WTC11 (cell line): Measurements from ENCODE around the gene NOB1. TPM values are rescaled to one million over a fixed set of nuclear protein-coding genes. Genes with fewer than 3 reads are reported as not detected.

ENCODE experiments used
- ATAC-seq: fragments of 200-7000 bp; cut with Tn5 transposase; 2 replicates; pipeline ENCODE4 v1.10.0; 2021; ENCODE audit warnings: mild to moderate bottlenecking, moderate library complexity
- CTCF ChIA-PET: fragments of 300-600 bp; sonication (Branson Sonifier 250); formaldehyde crosslinking; loops from one replicate; lab custom pipeline; 2021; ENCODE audit warnings: antibody characterized with exemption; lab: Charles Lee
- POLR2A ChIA-PET: fragments of 350-600 bp; sonication (Branson Sonifier 250); formaldehyde crosslinking; loops from one replicate; lab custom pipeline; 2021; ENCODE audit warnings: antibody characterized with exemption; lab: Charles Lee
- DNase-seq: peaks from one replicate; pipeline ENCODE4 v3.0.0; 2021; ENCODE audit warnings: low spot score
- H3K27ac Mint-ChIP-seq: 2 replicates; pipeline ENCODE4 v1.8.0; 2021; ENCODE audit warnings: mixed read lengths
- H3K27me3 Mint-ChIP-seq: 2 replicates; pipeline ENCODE4 v1.8.0; 2021; ENCODE audit warnings: low read depth, mild to moderate bottlenecking, moderate library complexity, mixed read lengths
- H3K36me3 Mint-ChIP-seq: 2 replicates; pipeline ENCODE4 v1.8.0; 2021; ENCODE audit warnings: mixed read lengths
- H3K4me1 Mint-ChIP-seq: 2 replicates; pipeline ENCODE4 v1.8.0; 2022; ENCODE audit warnings: mixed read lengths
- H3K4me3 Mint-ChIP-seq: 2 replicates; pipeline ENCODE4 v1.8.0; 2021; ENCODE audit warnings: mild to moderate bottlenecking, moderate library complexity, mixed read lengths
- H3K9me3 Mint-ChIP-seq: 2 replicates; pipeline ENCODE4 v1.8.0; 2021; ENCODE audit warnings: mixed read lengths
- ATF1 ChIP-seq: sonication (generic); formaldehyde crosslinking; IDR thresholded peaks from 2 replicates; pipeline ENCODE4 v1.8.1; 2023; ENCODE audit warnings: mild to moderate bottlenecking, moderate library complexity, missing genetic modification reagents
- CBFB ChIP-seq: sonication (generic); formaldehyde crosslinking; IDR thresholded peaks from 2 replicates; pipeline ENCODE4 v1.8.1; 2022; ENCODE audit warnings: mild to moderate bottlenecking, low read depth, missing genetic modification reagents
- ERG ChIP-seq: fragments of 250-450 bp; sonication (Bioruptor Pico); IDR thresholded peaks from 2 replicates; pipeline ENCODE4 v1.8.0; 2021; ENCODE audit warnings: mild to moderate bottlenecking
- ETV6 ChIP-seq: sonication (generic); formaldehyde crosslinking; IDR thresholded peaks from 2 replicates; pipeline ENCODE4 v1.8.1; 2022; ENCODE audit warnings: mild to moderate bottlenecking, missing genetic modification reagents
- GRHL2 ChIP-seq: fragments of 250-450 bp; sonication (Bioruptor Pico); IDR thresholded peaks from 2 replicates; pipeline ENCODE4 v1.8.0; 2022; ENCODE audit warnings: mild to moderate bottlenecking, moderate library complexity; ENCODE audit not compliant: insufficient replicate concordance, severe bottlenecking
- HMGA2 ChIP-seq: fragments of 250-450 bp; sonication (Bioruptor Pico); IDR thresholded peaks from 2 replicates; pipeline ENCODE4 v1.4.0; 2021; ENCODE audit warnings: mild to moderate bottlenecking, moderate library complexity
- NFATC4 ChIP-seq: fragments of 250-450 bp; sonication (Bioruptor Pico); IDR thresholded peaks from 2 replicates; pipeline ENCODE4 v1.9.0; 2021; ENCODE audit warnings: mild to moderate bottlenecking
- NFE2L1 ChIP-seq: sonication (generic); formaldehyde crosslinking; IDR thresholded peaks from 2 replicates; pipeline ENCODE4 v1.8.1; 2023; ENCODE audit warnings: missing genetic modification reagents
- NFYB ChIP-seq: sonication (generic); formaldehyde crosslinking; conservative IDR thresholded peaks from 2 replicates; pipeline ENCODE4 v1.8.0; 2022; ENCODE audit warnings: low read depth, missing genetic modification reagents
- NR1H2 ChIP-seq: sonication (generic); formaldehyde crosslinking; IDR thresholded peaks from 2 replicates; pipeline ENCODE4 v1.9.0; 2021; ENCODE audit warnings: mild to moderate bottlenecking, moderate library complexity, missing genetic modification reagents
- OVOL2 ChIP-seq: fragments of 250-450 bp; sonication (Bioruptor Pico); IDR thresholded peaks from 2 replicates; pipeline ENCODE4 v1.9.0; 2021; ENCODE audit warnings: mild to moderate bottlenecking, borderline replicate concordance
- PRRX2 ChIP-seq: fragments of 250-450 bp; sonication (Bioruptor Pico); IDR thresholded peaks from 2 replicates; pipeline ENCODE4 v1.8.0; 2021; ENCODE audit warnings: mild to moderate bottlenecking
- SMAD4 ChIP-seq: sonication (generic); formaldehyde crosslinking; IDR thresholded peaks from 2 replicates; pipeline ENCODE4 v1.8.0; 2022; ENCODE audit warnings: mild to moderate bottlenecking, missing genetic modification reagents
- SP1 ChIP-seq: sonication (generic); formaldehyde crosslinking; conservative IDR thresholded peaks from 2 replicates; pipeline ENCODE4 v1.8.1; 2022; ENCODE audit warnings: missing genetic modification reagents
- ZNF232 ChIP-seq: sonication (generic); formaldehyde crosslinking; IDR thresholded peaks from 2 replicates; pipeline ENCODE4 v1.8.0; 2022; ENCODE audit warnings: mild to moderate bottlenecking, missing genetic modification reagents
- ZNF263 ChIP-seq: sonication (generic); formaldehyde crosslinking; IDR thresholded peaks from 2 replicates; pipeline ENCODE4 v1.8.1; 2022; ENCODE audit warnings: low read depth, mild to moderate bottlenecking, moderate library complexity, missing genetic modification reagents
- ZNF281 ChIP-seq: sonication (generic); formaldehyde crosslinking; IDR thresholded peaks from 2 replicates; pipeline ENCODE4 v1.8.0; 2023; ENCODE audit warnings: mild to moderate bottlenecking, missing genetic modification reagents
- ZNF396 ChIP-seq: fragments of 250-450 bp; sonication (Bioruptor Pico); IDR thresholded peaks from 2 replicates; pipeline ENCODE4 v1.8.0; 2021; ENCODE audit warnings: mild to moderate bottlenecking, moderate library complexity, borderline replicate concordance
- ZNF425 ChIP-seq: fragments of 250-450 bp; sonication (Bioruptor Pico); conservative IDR thresholded peaks from 2 replicates; pipeline ENCODE4 v1.9.0; 2021; ENCODE audit warnings: mild to moderate bottlenecking
- total RNA-seq: library from RNA; stranded (reverse); gene quantifications from 3 replicates; pipeline ENCODE4 v1.2.3, GENCODE V29; 2021
- TF ChIP-seq, protein P1 (sequence below): sonication (generic); formaldehyde crosslinking; IDR thresholded peaks from 2 replicates; pipeline ENCODE4 v1.8.1; 2023; ENCODE audit warnings: mild to moderate bottlenecking, missing genetic modification reagents, moderate library complexity

The NOB1 gene
- total RNA-seq, 1 experiment from 2014 or later: 88.0 TPM

GRCh38 chr16:69745959-69746358 lies 8.8 kb downstream of the NOB1 start:
- ChIA-PET POLR2A (no interaction called here), CTCF (interaction anchor here (0.5 to 1.0 kb wide), 2 partner anchors 9 to 10 kb away, joined by 5 to 6 read pairs; partner anchors contain the start of gene NOB1)
- no peaks in the 10 kb centered on the region for H3K9me3 Mint-ChIP-seq
- no peak overlapping the region for H3K27ac Mint-ChIP-seq
- no peaks in the 10 kb centered on the region for H3K27me3 Mint-ChIP-seq
- H3K4me3 Mint-ChIP-seq: no peak overlapping the region
- H3K4me1 Mint-ChIP-seq: no peaks in the 10 kb centered on the region
- no peak for DNase-seq
- no peak for TF ChIP-seq SMAD4
- no peak for TF ChIP-seq ATF1 (CRISPR knock-in tag)
- TF ChIP-seq, protein P1, sequence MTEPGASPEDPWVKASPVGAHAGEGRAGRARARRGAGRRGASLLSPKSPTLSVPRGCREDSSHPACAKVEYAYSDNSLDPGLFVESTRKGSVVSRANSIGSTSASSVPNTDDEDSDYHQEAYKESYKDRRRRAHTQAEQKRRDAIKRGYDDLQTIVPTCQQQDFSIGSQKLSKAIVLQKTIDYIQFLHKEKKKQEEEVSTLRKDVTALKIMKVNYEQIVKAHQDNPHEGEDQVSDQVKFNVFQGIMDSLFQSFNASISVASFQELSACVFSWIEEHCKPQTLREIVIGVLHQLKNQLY (CRISPR knock-in tag): no peak
- no peak for TF ChIP-seq GRHL2 (CRISPR knock-in tag)
- no peak for TF ChIP-seq NFYB
- TF ChIP-seq HMGA2 (CRISPR knock-in tag): no peak
- ATAC-seq: no peak
- H3K36me3 Mint-ChIP-seq: peaks cover 83% of the 10 kb centered on the region

- peaks cover 79% of the 10 kb centered on the region for H3K36me3 Mint-ChIP-seq
- no peak overlapping the region for H3K4me3 Mint-ChIP-seq
- ATAC-seq (no peak), DNase-seq (no peak)
- ChIA-PET CTCF (interaction anchor here (1.0 kb wide), 1 partner anchor 9 kb away, joined by 5 read pairs; the partner anchor contains the start of gene NOB1), POLR2A (no interaction called here)
- no peak for TF ChIP-seq ZNF425
- no peak for TF ChIP-seq ZNF396 (CRISPR knock-in tag)
- TF ChIP-seq OVOL2: no peak
- no peak for TF ChIP-seq CBFB (CRISPR knock-in tag)
- TF ChIP-seq ZNF263 (CRISPR knock-in tag): no peak
- no peak for TF ChIP-seq ZNF281
- TF ChIP-seq NFYB: no peak
- no peak for TF ChIP-seq NFATC4
- TF ChIP-seq NFE2L1 (CRISPR knock-in tag): no peak
- TF ChIP-seq SP1 (CRISPR knock-in tag): no peak
- TF ChIP-seq ERG (CRISPR knock-in tag): no peak
- TF ChIP-seq ZNF232 (CRISPR knock-in tag): no peak
- TF ChIP-seq PRRX2 (CRISPR knock-in tag): no peak
- no peak for TF ChIP-seq NR1H2 (CRISPR knock-in tag)
- no peak for TF ChIP-seq ETV6 (CRISPR knock-in tag)
- TF ChIP-seq, all 79 proteins: peak for 0
- H3K27me3 Mint-ChIP-seq: no peaks in the 10 kb centered on the region
- no peaks in the 10 kb centered on the region for H3K4me1 Mint-ChIP-seq
- H3K27ac Mint-ChIP-seq: no peak overlapping the region
- H3K9me3 Mint-ChIP-seq: no peaks in the 10 kb centered on the region
These were observed 9.5 kb downstream of the NOB1 start for GRCh38 chr16:69745232-69745612.
